GDM1 (cell line): Measurements from ENCODE around the gene GJB1.
"Not testable (repeated sequence)": the region's sequence is repeated elsewhere in the genome, so short reads cannot be mapped to it uniquely, and the experiment has no call there.

Experiments
- DNase-seq: peaks from one replicate; lab custom pipeline; 2025; lab: John Stamatoyannopoulos, UW

GJB1 gene

GRCh38 chrX:71256051-71256450, 33.0 kb downstream of the GJB1 start:
- DNase-seq, result no peak

GRCh38 chrX:71256856-71257255, 33.8 kb downstream of the GJB1 start:
- no peak for DNase-seq

- not testable (repeated sequence) for DNase-seq
Observed at GRCh38 chrX:71268624-71269023, 45.6 kb downstream of the GJB1 start.

GRCh38 chrX:71269801-71270395, 46.9 kb downstream of the GJB1 start:
- DNase-seq, result no peak

GRCh38 chrX:71272313-71272712, 49.3 kb downstream of the GJB1 start:
- DNase-seq, result not testable (repeated sequence)
